Peyer's patch (tissue), 4 donors: ENCODE data around the gene CEP164.

Source experiments
- POLR2A ChIP-seq, 2 donors: fragments of 450-650 bp; IDR thresholded peaks; one replicate each; pipeline ENCODE4 v1.5.1; 2017; ENCODE audit warnings: antibody characterized with exemption in 2 of 2, mild to moderate bottlenecking in 2 of 2, moderate library complexity in 2 of 2
- TF ChIP-seq, protein P1 (sequence below), 6 experiments: fragments of 450-650 bp in 4 of 6; fragments of 200-600 bp in 2 of 6; sonication (generic) in 1 of 6; IDR thresholded peaks; one replicate each; pipeline ENCODE4 v1.5.1; 2017 to 2019; ENCODE audit warnings: antibody characterized with exemption in 6 of 6, mild to moderate bottlenecking in 3 of 6, moderate library complexity in 1 of 6

DNA sequence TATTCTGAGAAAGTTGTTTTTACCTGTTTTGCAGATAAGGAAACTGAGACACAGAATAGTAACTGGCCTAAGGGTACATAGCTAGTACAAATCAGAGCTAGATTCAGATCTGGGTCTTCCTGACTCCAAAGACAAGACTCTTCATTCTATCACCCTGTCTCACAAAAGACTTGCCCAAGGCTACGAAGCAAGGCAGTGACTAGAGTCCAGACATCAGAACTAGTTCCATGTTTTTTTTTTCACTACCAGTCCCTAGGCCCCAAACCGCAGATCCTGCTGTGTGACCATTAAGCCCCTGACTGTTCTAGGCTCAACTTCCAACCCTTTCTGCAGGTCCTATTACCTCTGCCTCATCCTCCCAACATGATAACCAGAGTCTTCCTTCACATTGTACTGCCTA lies 35.0 kb upstream of the CEP164 start:
- TF ChIP-seq, protein P1, sequence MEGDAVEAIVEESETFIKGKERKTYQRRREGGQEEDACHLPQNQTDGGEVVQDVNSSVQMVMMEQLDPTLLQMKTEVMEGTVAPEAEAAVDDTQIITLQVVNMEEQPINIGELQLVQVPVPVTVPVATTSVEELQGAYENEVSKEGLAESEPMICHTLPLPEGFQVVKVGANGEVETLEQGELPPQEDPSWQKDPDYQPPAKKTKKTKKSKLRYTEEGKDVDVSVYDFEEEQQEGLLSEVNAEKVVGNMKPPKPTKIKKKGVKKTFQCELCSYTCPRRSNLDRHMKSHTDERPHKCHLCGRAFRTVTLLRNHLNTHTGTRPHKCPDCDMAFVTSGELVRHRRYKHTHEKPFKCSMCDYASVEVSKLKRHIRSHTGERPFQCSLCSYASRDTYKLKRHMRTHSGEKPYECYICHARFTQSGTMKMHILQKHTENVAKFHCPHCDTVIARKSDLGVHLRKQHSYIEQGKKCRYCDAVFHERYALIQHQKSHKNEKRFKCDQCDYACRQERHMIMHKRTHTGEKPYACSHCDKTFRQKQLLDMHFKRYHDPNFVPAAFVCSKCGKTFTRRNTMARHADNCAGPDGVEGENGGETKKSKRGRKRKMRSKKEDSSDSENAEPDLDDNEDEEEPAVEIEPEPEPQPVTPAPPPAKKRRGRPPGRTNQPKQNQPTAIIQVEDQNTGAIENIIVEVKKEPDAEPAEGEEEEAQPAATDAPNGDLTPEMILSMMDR (IDR thresholded peaks at IDR 0.05) = no peak
- TF ChIP-seq POLR2A (IDR thresholded peaks at IDR 0.05) = no peak
